ENCODE results near the gene SPCS1.
A peak's percentile ranks its signal among the peaks of the same experiment; 100 is the strongest.

The SPCS1 gene

GRCh38 chr3:52695798-52696671 is 9.9 kb upstream of the SPCS1 start:
- TF ChIP-seq, protein P1, sequence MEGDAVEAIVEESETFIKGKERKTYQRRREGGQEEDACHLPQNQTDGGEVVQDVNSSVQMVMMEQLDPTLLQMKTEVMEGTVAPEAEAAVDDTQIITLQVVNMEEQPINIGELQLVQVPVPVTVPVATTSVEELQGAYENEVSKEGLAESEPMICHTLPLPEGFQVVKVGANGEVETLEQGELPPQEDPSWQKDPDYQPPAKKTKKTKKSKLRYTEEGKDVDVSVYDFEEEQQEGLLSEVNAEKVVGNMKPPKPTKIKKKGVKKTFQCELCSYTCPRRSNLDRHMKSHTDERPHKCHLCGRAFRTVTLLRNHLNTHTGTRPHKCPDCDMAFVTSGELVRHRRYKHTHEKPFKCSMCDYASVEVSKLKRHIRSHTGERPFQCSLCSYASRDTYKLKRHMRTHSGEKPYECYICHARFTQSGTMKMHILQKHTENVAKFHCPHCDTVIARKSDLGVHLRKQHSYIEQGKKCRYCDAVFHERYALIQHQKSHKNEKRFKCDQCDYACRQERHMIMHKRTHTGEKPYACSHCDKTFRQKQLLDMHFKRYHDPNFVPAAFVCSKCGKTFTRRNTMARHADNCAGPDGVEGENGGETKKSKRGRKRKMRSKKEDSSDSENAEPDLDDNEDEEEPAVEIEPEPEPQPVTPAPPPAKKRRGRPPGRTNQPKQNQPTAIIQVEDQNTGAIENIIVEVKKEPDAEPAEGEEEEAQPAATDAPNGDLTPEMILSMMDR (IDR thresholded peaks at IDR 0.05; ENCODE audit: extremely low read depth, missing control alignments) = no peak
- no peak for DNase-seq (ENCODE audit: low spot score)

GRCh38 chr3:52696830-52697631 is 8.9 kb upstream of the SPCS1 start:
- DNase-seq (ENCODE audit: low spot score) = no peak
- TF ChIP-seq, protein P1 (IDR thresholded peaks at IDR 0.05; ENCODE audit: extremely low read depth, missing control alignments) = no peak

DNA sequence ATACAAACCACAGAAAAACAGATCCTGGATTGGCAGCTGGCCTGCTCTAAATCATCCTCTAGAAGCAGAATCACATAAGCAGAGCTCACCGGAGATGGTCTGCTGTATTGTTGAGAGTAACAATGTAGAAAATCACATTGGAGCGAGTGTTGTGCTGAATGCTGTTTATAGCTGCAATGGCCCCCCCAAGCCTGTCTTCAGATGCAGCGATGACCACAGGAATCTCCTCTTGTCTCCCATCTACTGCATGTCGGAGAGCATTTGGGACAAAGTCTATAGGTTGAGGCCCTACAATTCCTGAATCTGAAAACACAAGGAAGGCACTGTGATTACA is 8.3 kb upstream of the SPCS1 start:
- TF ChIP-seq, protein P1 (IDR thresholded peaks at IDR 0.05; ENCODE audit: extremely low read depth, missing control alignments) = no peak
- no peak for DNase-seq (ENCODE audit: low spot score)

DNA sequence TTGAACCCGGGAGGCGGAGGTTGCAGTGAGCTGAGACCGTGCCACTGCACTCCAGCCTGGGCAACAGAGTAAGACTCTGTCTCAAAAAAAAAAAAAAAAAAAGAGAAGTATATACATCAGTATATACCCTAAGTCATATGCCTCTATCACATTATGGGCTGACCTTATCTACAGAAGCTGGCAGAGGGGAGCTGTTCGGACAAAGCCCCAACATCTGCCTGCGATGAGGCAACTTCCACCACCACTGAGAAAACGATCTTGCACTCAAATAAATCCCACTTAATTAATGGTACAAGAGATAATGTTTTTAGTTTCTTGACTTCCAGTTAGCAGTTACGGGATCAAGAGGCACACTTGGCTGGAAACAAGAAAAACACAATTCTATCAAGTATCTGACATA is 2.6 kb upstream of the SPCS1 start:
- TF ChIP-seq, protein P1 (IDR thresholded peaks at IDR 0.05; ENCODE audit: extremely low read depth, missing control alignments) = no peak
- no peak for DNase-seq (ENCODE audit: low spot score)

DNA sequence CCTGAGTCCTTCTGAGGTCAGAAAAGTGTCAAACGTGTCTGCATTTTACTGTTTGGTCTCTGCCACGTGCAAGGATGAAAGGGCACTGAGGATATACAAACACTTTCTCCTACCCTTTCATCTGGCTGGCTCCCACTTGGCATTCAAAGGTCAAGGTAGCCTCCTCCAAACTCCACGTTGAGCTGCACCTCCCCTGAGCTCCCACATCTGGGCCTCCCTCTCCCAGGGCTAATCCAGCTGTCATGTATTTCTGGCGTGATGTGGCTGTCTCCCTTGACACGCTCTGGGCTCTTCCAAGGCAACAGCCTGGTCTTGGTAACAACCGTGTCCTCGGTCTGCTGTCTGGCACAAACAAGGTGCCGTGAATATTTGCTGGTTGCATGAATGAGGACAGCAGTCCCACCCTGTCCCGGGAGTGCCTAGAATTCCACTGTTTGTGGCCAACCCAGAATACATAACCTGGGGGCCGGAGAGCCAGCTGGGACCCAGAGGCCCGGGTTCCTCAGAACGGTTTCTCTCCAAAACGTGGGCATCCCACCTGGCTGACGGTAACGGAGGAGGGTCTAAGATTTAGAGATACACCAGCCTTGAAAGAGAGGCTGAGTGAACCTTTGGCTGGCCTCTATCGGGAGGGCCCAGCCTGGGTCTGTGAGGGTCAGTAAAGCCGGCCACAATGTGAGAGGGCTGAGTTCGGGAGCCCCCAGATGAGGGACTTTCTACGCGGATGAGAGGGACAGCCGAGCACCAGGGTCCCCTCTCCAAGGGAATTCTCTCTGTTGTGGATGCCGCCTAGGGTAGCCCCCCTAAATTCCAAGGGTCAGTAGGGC is 1.1 kb upstream of the SPCS1 start:
- peak; percentile 29 for DNase-seq (ENCODE audit: low spot score)

DNA sequence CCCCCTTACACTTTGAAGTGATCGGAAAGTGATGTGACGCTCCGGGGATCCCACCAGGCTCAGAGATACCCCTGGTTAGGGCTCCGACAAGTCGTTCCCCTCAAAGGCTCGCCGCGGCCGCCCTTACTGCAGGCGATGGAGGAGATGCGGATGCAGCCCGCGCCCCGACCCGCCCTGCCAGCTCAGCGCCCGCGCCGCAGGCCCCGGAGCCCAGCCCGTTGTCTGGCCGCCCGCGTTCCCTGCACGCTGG is 543 bp upstream of the SPCS1 start:
- no peak for DNase-seq (ENCODE audit: low spot score)

More for the DNA sequence above, 1.1 kb upstream of the SPCS1 start:
- TF ChIP-seq, protein P1 (IDR thresholded peaks at IDR 0.05; ENCODE audit: extremely low read depth, missing control alignments) = no peak

More for the DNA sequence above, 543 bp upstream of the SPCS1 start:
- TF ChIP-seq, protein P1 (IDR thresholded peaks at IDR 0.05; ENCODE audit: extremely low read depth, missing control alignments) = no peak
